NCI-H524 treated with DMSO at 0.1 percent for 48 hours (cell line): ENCODE measurements around the gene NT5C1B.

Experiments used
- DNase-seq: peaks from one replicate; lab custom pipeline; 2025; lab: John Stamatoyannopoulos, UW

Gene NT5C1B

DNA sequence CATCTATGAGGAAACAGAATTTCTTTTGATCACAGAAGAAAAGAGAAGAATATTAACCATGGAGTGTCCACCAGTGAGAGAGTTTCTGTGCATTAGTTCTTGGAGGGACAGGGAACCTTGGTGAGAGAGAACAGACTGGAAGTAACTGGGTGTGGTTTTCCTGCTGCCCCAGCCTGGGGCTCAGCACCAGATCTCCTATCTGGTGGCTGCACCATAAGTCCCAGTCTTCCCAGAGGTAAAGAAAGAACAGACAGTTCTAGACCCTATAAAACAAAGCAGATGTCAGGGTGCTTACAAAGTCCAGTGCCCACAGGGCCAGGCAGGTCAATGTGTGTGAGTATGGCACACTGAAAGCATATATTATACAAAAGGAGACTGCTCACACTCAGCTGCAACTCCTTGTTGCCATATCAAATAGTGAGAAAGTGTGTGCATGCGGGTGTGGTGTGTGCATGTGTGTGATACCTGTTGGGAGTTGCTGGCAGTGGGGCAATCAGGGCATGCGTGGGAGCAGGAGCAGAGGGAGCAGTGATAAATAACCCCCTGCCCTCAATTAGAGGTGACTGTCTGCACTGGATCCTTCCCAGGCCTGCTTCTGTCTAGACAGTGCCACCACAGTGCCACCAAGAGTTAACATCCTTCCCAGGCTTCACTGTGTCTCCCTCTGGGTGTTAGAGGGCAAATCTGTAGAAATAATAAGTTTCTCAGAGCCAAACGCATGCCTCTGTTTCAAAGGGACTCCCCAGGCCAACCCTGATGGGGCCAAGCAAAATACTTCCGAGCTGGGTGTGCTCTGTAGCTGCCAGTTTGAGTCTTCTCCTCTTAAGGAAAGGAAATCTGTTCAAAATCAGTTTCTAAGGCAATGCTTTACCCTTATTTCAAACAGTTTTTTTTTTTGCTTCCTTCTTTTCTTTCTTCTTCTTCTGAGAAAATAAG is 74.6 kb downstream of the NT5C1B start:
- no peak for DNase-seq
